Suppressor macrophage treated with lipopolysaccharide for 4 hours (primary cell): ENCODE results near the gene KCNH2.

Source experiments
- DNase-seq: peaks from one replicate; pipeline ENCODE4 v3.0.0-alpha.2; 2020

Gene KCNH2

DNA sequence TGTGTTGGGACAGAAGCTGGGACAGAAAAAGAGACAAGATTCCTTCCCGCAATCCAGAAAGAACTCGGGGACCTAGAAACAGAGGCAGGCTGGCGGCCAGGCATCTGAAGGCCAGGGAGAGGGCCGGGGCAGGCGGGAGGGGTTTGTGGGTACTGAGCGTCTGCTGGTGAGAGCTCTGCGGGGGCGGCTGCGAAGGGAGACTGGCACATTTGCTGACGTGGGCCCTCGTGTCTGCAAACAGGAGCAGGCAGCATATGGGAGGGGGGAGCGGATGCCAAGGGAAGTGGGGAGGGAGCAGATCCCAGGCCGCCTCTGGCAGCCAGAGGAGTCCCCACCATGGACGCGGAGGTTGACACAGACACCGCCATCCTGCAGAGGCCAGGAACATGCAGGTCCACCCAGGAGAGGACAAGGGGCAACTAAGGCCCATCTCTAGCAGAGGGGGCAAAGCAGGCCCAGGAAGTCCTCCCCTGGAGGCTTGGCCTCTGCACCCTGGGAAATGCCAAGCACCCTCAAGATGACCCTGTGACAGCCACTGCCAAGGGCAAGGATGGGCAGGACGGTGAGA lies 32.2 kb downstream of the KCNH2 start:
- no peak for DNase-seq

DNA sequence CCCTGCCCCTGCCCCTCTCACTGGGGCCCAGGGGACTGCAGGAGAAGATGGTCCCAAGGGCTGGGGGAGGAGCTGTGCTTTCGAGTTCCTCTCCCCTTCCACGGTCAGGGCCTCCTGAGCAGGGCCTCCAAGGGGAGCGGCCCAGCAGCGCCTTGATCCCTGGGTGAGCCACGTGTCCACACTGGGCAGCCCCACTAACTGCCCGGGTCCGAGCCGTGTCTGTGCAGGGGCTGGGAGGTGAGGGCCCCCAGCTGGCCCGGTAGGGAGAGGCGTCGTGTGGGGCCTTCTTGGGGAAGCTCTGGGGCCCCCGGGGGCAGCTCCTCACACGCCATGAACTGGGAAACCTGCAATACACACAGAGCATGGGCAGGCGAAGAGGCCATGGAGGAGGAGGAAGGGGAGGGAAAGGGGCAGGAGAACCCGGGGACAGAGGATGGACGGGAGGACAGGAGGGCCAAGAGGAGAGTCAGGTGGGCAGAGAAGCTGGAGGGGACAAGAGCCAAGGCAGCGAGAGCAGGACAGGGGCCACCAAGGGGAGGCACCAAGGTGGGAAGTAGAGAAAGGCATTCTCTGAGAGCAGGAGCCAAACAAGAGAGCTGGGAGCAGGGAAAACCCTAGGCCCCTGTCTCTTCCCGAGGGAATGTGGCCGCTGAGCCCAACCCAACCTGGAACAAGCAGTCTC lies 32.8 kb downstream of the KCNH2 start:
- DNase-seq, result no peak

- no peak for DNase-seq
Measured at GRCh38 chr7:150944066-150945042, 33.8 kb downstream of the KCNH2 start.

GRCh38 chr7:150943453-150943814 lies 34.7 kb downstream of the KCNH2 start:
- DNase-seq, result no peak

DNA sequence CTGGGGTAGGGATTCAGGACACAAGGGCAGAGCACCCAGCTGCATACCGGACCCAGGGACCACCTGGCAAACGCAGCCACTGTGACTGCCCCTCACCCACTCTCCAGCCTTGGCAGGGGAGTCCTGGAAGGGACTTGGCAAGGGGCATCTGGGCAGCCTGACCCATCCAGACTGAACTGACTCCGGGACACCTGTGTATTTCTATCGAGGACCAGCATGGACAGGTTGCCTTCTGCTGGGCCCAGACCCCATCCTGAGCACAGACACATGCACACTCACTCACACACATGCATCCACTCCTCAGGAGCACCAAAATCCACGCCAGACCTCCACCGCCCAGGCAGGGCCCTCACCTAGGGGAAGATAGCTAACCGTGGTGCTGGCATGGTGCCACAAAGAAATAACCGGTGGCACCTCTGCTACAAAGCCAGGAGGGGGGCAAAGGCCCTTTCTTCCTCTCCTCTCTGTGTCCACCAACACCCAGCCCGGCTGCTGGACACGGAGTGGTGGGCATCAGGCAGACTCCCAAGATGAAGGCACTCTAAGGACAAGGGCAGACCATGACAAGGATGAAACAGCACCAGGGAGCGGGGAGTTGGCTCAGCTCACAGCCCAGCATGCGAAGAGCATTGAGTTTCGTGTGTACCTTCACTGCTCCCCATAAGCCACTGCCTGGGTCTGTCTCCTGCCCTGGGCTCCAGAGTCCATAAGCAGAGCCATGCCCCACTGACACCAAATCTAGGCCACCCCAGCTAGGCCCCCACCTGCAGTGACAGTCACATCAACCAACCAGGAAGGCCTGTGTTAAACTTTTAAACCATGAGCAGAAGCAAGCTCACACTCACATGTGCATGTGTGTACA lies 35.3 kb downstream of the KCNH2 start:
- DNase-seq, result no peak

GRCh38 chr7:150942001-150942590 lies 36.0 kb downstream of the KCNH2 start:
- no peak for DNase-seq

DNA sequence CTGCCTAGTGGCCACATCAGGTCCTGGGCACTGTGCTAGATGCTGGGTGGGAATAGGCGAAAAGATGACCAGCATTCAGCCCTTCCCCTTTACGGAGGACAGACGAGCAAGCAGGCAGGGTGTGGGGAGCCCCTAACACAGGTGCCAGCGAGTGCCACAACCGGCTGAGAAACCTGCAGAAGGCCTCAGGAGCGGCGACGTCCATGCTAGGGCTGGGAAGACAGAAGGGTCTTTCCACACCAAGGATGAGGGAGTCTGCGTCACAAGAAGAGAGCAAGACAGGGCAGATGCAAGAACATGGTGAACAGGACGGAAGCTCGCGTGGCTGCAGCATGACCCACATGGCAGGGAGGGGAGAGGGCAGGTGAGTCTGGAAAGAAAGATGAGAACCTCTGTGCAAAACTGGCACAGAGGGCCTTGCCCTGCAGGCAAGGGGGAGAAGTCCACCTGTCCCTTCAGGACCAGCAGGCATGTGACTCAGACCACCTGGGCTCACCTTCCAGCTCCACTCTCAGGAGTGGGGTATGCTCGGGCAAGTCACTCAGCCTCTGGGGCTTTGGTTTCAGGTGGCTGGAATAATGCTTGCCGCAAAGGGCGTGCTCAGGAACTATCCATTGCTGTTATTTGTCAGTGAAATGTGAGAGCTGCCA lies 36.6 kb downstream of the KCNH2 start:
- DNase-seq, result no peak

- no peak for DNase-seq
Measured at GRCh38 chr7:150940431-150941102, 37.6 kb downstream of the KCNH2 start.

DNA sequence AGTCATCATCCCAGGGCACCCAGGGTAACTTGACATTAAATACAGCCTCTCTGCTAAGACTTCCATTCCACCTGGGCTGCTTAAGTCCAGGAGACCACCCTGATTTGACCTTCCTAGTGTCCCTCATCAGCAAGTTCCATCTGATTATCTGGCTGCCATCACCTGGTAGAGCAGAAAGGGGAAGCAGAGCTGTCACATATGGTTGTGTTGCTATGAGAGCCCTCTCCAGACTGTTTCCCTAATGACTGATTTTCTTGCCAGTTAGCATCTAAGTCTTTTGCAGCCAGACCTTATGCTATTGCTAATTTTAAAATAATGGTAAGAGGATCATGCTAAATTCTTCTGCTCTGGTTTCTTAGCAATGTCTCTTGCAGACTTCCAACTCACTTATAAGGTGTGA lies 38.7 kb downstream of the KCNH2 start:
- no peak for DNase-seq

- DNase-seq, result no peak
Measured at GRCh38 chr7:150939052-150939451, 39.1 kb downstream of the KCNH2 start.

DNA sequence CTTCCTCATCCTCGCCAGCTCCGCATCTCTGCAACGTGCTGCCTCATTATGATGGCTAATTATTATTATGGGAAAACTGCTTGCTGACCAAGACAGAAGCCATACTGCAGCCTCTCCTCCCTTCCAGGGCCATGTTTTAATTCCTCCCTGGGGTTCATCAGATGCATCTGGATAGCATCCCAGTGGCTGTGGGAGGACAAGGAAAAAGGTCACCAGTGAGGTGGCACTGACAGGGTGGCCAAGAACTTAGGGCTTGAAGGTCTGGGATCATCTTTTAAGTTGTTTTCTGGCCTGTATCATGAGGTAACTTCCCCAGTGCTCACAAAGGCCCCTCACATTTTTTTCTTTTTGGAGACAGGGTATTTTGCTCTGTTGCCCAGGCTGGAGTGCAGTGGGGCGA lies 39.6 kb downstream of the KCNH2 start:
- DNase-seq, result no peak

DNA sequence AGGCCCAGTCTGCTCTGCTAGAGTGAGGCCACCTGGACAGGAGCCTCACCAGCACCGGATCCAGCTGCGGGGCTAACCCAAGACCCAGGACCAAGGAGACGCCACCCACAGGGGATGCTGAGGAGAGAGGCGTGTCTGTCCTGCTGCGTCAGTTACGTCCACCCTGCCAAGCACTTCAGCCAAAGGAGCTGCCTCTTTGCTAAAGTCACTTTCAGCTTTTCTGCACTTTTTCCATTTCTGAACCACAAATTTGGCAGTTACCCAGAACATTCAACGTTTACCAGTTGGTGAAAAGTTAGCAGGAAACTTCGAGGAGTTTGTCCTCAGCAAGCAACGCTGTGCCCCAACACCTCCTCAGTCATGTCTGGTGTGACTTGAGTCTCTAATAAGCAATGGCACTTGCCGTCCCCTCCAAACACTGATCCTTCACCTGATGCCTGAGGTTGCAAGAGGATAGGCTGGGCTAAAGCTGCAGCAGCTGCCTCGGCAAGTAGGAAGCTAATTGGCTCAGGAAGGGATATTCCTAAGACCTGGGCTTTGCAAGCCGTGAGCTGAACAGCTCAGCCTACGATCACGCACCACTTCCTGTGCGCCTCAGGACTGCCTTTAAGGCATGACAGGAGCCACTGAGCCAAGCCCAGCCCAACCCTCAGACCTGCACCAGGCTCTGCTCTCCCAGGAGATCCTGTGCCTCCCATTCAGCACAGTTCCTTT lies 40.1 kb downstream of the KCNH2 start:
- no peak for DNase-seq

DNA sequence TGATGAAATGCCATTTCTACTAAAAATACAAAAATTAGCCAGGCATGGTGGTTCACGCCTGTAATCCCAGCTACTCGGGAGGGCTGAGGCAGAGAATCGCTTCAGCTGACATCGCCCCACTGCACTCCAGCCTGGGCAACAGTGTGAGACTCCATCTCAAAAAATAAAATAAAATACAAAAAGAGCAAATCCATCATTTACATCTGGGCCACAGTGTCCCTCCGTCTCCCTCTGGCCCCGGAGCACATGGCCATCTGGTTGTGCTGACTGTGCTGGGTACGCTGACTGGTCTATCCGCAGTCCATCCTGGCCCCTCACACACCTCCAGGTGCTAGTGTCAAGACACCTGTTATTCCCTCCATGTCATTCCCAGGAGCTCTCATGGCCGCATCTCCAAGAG lies 42.1 kb downstream of the KCNH2 start:
- DNase-seq, result no peak

GRCh38 chr7:150935149-150935548 lies 43.0 kb downstream of the KCNH2 start:
- DNase-seq, result no peak

- DNase-seq, result no peak
Measured at GRCh38 chr7:150934045-150934766, 43.9 kb downstream of the KCNH2 start.

- no peak for DNase-seq
Measured at GRCh38 chr7:150931199-150931869, 46.8 kb downstream of the KCNH2 start.

DNA sequence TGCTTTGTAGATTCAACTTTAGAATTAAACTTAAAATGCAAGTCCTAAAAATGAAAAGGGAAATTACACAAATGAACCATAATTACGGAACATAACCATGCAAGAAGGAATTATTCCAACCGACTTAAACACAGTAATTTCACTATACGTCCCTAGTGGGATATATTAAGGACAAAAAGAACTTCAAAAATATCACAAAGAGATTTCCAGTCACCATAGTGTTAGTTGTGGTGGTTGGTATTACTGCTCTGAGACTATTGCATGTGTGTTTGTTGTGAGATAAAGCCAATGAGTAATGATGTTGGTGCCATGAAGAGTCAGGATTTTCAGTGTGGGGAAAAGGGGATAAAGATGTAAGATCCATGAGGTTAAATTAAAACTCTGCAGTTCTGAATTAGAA lies 49.6 kb downstream of the KCNH2 start:
- no peak for DNase-seq

DNA sequence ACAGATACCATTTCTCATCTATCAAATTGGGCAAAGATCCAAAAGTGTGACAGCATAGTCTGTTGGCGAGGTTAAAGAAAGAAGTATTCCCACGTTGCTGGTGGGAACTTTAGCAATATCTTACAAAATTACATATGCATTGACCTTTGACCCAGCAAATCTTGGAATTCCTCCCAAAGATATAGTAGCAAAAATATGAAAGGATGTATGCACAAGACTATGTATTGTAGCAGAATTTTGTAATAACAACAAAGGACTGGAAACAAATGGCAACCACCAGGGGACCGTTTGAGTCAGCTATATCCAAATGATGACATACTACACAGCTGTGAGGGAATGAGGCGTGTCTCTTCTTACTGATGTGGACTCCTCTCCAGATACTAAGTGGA lies 50.2 kb downstream of the KCNH2 start:
- peak; percentile 20 for DNase-seq

- no peak for DNase-seq
Measured at GRCh38 chr7:150927157-150927955, 50.8 kb downstream of the KCNH2 start.
